A549 (cell line): ENCODE measurements around the gene UBE2G2. TPM values are rescaled to one million over a fixed set of nuclear protein-coding genes. Genes with fewer than 3 reads are reported as not detected.

Experiments used
- ATAC-seq, 2 experiments: fragments of 200-7000 bp in 1 of 2; fragments of >200 bp in 1 of 2; cut with Nextera tagmentation in 1 of 2; cut with Tn5 transposase in 1 of 2; 3 replicates each; pipeline versions ENCODE4 v1.8.0 to v1.9.1; 2018 to 2020; ENCODE audit warnings: mild to moderate bottlenecking in 1 of 2, moderate library complexity in 1 of 2
- CTCF ChIA-PET: fragments of 300-600 bp; sonication (Branson Sonifier 250); formaldehyde crosslinking; extraction: SDS; loops from one replicate; lab custom pipeline; 2021; ENCODE audit warnings: antibody characterized with exemption, inconsistent platforms; lab: Yijun Ruan, JAX
- POLR2A ChIA-PET: fragments of 350-600 bp; formaldehyde crosslinking; extraction: SDS; loops from one replicate; lab custom pipeline; 2021; ENCODE audit warnings: antibody characterized with exemption, inconsistent platforms; lab: Yijun Ruan, JAX
- DNase-seq, 2 experiments: peaks; one replicate each; pipeline versions ENCODE4 v3.0.0 to v3.0.0-alpha.2; 2011 to 2016; ENCODE audit warnings: low read depth in 1 of 2, low spot score in 1 of 2
- FAIRE-seq: peaks from 2 replicates; lab custom pipeline; 2011; peaks lifted over from hg19 to GRCh38; lab: Jason Lieb, UNC
- H3K27ac ChIP-seq, 2 experiments: fragments of >200 bp; sonication (Bioruptor Twin); formaldehyde crosslinking; 3 replicates each; pipeline ENCODE4 v1.5.1; 2016 to 2017
- H3K4me1 ChIP-seq: fragments of >200 bp; sonication (Bioruptor Twin); formaldehyde crosslinking; 3 replicates; pipeline ENCODE4 v1.6.1; 2016
- H3K4me2 ChIP-seq: fragments of >200 bp; sonication (Bioruptor Twin); formaldehyde crosslinking; 3 replicates; pipeline ENCODE4 v1.6.1; 2016
- H3K4me3 ChIP-seq: fragments of >200 bp; sonication (Bioruptor Twin); formaldehyde crosslinking; 3 replicates; pipeline ENCODE4 v1.5.1; 2016
- H3K9me3 ChIP-seq: fragments of >200 bp; sonication (Bioruptor Twin); formaldehyde crosslinking; 3 replicates; pipeline ENCODE4 v1.6.1; 2016
- CBX2 ChIP-seq: fragments of 200-600 bp; sonication (generic); IDR thresholded peaks from 2 replicates; pipeline ENCODE4 v1.6.1; 2016; ENCODE audit warnings: low read depth, mild to moderate bottlenecking, borderline replicate concordance
- CEBPB ChIP-seq, 2 experiments: fragments of >200 bp in 1 of 2; sonication (Bioruptor Twin) in 1 of 2; formaldehyde crosslinking in 1 of 2; IDR thresholded peaks; 2 replicates each; pipeline ENCODE4 v1.6.1; 2012 to 2016
- EHMT2 ChIP-seq: fragments of 200-600 bp; sonication (generic); IDR thresholded peaks from 2 replicates; pipeline ENCODE4 v1.6.1; 2016; ENCODE audit warnings: antibody characterized with exemption, low read depth, mild to moderate bottlenecking, moderate library complexity
- ESRRA ChIP-seq: fragments of 150-350 bp; IDR thresholded peaks from 2 replicates; pipeline ENCODE4 v1.6.1; 2014; ENCODE audit warnings: mild to moderate bottlenecking, low read length, borderline replicate concordance
- HEYL ChIP-seq: fragments of 250-450 bp; sonication (Bioruptor Pico); IDR thresholded peaks from 2 replicates; pipeline ENCODE4 v1.8.0; 2021; ENCODE audit warnings: mild to moderate bottlenecking, moderate library complexity
- HOXA7 ChIP-seq: fragments of 250-450 bp; sonication (Bioruptor Pico); IDR thresholded peaks from 2 replicates; pipeline ENCODE4 v1.5.0; 2020; ENCODE audit warnings: mild to moderate bottlenecking, moderate library complexity
- HOXB5 ChIP-seq: fragments of 250-450 bp; sonication (Bioruptor Pico); IDR thresholded peaks from 2 replicates; pipeline ENCODE4 v1.5.0; 2020; ENCODE audit warnings: mild to moderate bottlenecking, moderate library complexity
- MAZ ChIP-seq: fragments of 150-350 bp; IDR thresholded peaks from 2 replicates; pipeline ENCODE4 v1.6.1; 2014; ENCODE audit warnings: antibody characterized with exemption, low read depth, low read length, borderline replicate concordance
- NFE2L2 ChIP-seq: fragments of 150-350 bp; conservative IDR thresholded peaks from 2 replicates; pipeline ENCODE4 v1.6.1; 2014; ENCODE audit warnings: low read length
- NPAS2 ChIP-seq: fragments of 250-450 bp; sonication (Bioruptor Pico); IDR thresholded peaks from 2 replicates; pipeline ENCODE4 v1.8.0; 2022; ENCODE audit warnings: mild to moderate bottlenecking, moderate library complexity, borderline replicate concordance
- PHF8 ChIP-seq: fragments of 200-600 bp; sonication (generic); IDR thresholded peaks from 2 replicates; pipeline ENCODE4 v1.6.1; 2016; ENCODE audit warnings: low read depth, mild to moderate bottlenecking, antibody characterized with exemption, moderate library complexity, borderline replicate concordance
- POLR2AphosphoS2 ChIP-seq: conservative IDR thresholded peaks from 2 replicates; pipeline ENCODE4 v1.6.1; 2012; ENCODE audit warnings: low read length, improper control_type of control experiment, inconsistent platforms
- RAD21 ChIP-seq, 2 experiments: fragments of >200 bp in 1 of 2; sonication (Bioruptor Twin) in 1 of 2; formaldehyde crosslinking in 1 of 2; IDR thresholded peaks in 1 of 2; conservative IDR thresholded peaks in 1 of 2; 2 replicates in 1 of 2; 3 replicates in 1 of 2; pipeline ENCODE4 v1.6.1; 2012 to 2018; ENCODE audit warnings: inconsistent platforms in 1 of 2
- RNF2 ChIP-seq: fragments of 200-600 bp; sonication (generic); IDR thresholded peaks from 2 replicates; pipeline ENCODE4 v1.6.1; 2016; ENCODE audit warnings: low read depth, mild to moderate bottlenecking, antibody characterized with exemption, moderate library complexity, borderline replicate concordance
- ZNF302 ChIP-seq: fragments of 250-450 bp; sonication (Bioruptor Pico); IDR thresholded peaks from 2 replicates; pipeline ENCODE4 v1.9.0; 2021; ENCODE audit warnings: inconsistent platforms, mild to moderate bottlenecking, moderate library complexity
- ZSCAN20 ChIP-seq: fragments of 250-450 bp; sonication (Bioruptor Pico); IDR thresholded peaks from 2 replicates; pipeline ENCODE4 v1.8.0; 2022; ENCODE audit warnings: mild to moderate bottlenecking, moderate library complexity
- WGBS: methylation state at CpG from one replicate; pipeline ENCODE4 v1.1.6; 2017; ENCODE audit errors: missing lambda C conversion rate; 5-methylcytosine and 5-hydroxymethylcytosine counted together
- polyA plus RNA-seq, 4 experiments: library from polyadenylated mRNA; depleted of rRNA in 3 of 4; stranded (reverse); fragments of >200 nt; fragmentation: RNase III in 1 of 4; extraction: RNeasy Plus Mini Kit Qiagen cat#74134 plus additional on column Dnase treatment in 1 of 4; gene quantifications; 2 replicates in 3 of 4; 3 replicates in 1 of 4; pipeline ENCODE4 v1.2.3, GENCODE V29; 2011 to 2017
- TF ChIP-seq, protein P1 (sequence below): fragments of >200 bp; sonication (Bioruptor Twin); formaldehyde crosslinking; IDR thresholded peaks from 3 replicates; pipeline ENCODE4 v1.5.1; 2016
- TF ChIP-seq, protein P2 (sequence below): fragments of 250-450 bp; sonication (Bioruptor Pico); IDR thresholded peaks from 2 replicates; pipeline ENCODE4 v1.5.0; 2021; ENCODE audit warnings: mild to moderate bottlenecking, moderate library complexity, borderline replicate concordance
- TF ChIP-seq, protein P3 (sequence below): fragments of >200 bp; sonication (Bioruptor Twin); formaldehyde crosslinking; IDR thresholded peaks from 2 replicates; pipeline ENCODE4 v1.6.1; 2016

UBE2G2 gene
- polyA plus RNA-seq, 2 of the 4 experiments (the other 2 are of a cell fraction) = 56.9 to 68.2 TPM

DNA sequence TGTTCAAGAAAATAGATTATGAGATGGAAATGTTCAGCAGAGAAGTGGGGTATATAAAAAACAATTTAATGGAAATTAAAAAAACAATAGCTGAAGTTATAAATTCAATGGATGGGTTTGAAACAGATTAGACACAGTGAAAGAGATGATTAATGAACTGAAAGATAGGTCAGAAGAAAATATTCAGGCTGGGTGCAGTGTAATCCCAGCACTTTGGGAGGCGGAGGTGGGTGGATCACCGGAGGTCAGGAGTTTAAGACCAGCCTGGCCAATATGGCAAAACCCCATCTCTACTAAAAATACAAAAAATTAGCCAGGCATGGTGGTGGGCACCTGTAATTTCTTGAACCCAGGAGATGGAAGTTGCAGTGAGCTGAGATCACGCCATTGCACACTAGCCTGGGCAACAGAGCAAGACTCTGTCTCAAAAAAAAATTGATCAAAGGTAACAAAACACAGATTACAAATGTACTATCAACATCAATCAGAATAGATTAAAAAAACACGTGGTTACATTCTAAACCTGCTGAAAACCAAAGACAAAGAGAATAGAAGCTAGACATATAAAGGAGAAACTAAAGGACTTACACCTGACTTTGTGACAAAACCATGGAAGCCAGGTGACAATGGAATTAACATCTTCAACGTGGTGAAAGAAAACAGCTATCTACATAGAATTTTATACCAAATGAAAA, 21.0 kb upstream of the UBE2G2 start:
- no peak overlapping the region for H3K27ac ChIP-seq
- ChIA-PET POLR2A (interaction anchor here (1.6 kb wide), 1 partner anchor 21 kb away, joined by 5 read pairs; the partner anchor contains the start of gene UBE2G2), CTCF (interaction anchor here (0.7 kb wide), 1 partner anchor 110 kb away, joined by 3 read pairs; no protein-coding TSS in a partner anchor)
- TF ChIP-seq HOXB5 (CRISPR knock-in tag) = no peak
- TF ChIP-seq NPAS2 (CRISPR knock-in tag) = no peak
- TF ChIP-seq RAD21 (conservative IDR thresholded peaks at IDR 0.05 in 1 of 2, IDR thresholded peaks at IDR 0.05 in 1 of 2) = no peak
- TF ChIP-seq HEYL (CRISPR knock-in tag) = no peak
- no peak for TF ChIP-seq EHMT2
- no peak for TF ChIP-seq CEBPB (IDR thresholded peaks at IDR 0.05)
- TF ChIP-seq, protein P1, sequence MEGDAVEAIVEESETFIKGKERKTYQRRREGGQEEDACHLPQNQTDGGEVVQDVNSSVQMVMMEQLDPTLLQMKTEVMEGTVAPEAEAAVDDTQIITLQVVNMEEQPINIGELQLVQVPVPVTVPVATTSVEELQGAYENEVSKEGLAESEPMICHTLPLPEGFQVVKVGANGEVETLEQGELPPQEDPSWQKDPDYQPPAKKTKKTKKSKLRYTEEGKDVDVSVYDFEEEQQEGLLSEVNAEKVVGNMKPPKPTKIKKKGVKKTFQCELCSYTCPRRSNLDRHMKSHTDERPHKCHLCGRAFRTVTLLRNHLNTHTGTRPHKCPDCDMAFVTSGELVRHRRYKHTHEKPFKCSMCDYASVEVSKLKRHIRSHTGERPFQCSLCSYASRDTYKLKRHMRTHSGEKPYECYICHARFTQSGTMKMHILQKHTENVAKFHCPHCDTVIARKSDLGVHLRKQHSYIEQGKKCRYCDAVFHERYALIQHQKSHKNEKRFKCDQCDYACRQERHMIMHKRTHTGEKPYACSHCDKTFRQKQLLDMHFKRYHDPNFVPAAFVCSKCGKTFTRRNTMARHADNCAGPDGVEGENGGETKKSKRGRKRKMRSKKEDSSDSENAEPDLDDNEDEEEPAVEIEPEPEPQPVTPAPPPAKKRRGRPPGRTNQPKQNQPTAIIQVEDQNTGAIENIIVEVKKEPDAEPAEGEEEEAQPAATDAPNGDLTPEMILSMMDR = no peak
- TF ChIP-seq ESRRA = no peak
- no peak for TF ChIP-seq NFE2L2
- no peak for TF ChIP-seq PHF8
- TF ChIP-seq HOXA7 (CRISPR knock-in tag) = no peak
- TF ChIP-seq, protein P2, sequence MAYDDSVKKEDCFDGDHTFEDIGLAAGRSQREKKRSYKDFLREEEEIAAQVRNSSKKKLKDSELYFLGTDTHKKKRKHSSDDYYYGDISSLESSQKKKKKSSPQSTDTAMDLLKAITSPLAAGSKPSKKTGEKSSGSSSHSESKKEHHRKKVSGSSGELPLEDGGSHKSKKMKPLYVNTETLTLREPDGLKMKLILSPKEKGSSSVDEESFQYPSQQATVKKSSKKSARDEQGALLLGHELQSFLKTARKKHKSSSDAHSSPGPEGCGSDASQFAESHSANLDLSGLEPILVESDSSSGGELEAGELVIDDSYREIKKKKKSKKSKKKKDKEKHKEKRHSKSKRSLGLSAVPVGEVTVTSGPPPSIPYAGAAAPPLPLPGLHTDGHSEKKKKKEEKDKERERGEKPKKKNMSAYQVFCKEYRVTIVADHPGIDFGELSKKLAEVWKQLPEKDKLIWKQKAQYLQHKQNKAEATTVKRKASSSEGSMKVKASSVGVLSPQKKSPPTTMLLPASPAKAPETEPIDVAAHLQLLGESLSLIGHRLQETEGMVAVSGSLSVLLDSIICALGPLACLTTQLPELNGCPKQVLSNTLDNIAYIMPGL = no peak
- no peak for TF ChIP-seq CBX2
- TF ChIP-seq, protein P3, sequence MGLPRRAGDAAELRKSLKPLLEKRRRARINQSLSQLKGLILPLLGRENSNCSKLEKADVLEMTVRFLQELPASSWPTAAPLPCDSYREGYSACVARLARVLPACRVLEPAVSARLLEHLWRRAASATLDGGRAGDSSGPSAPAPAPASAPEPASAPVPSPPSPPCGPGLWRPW = no peak
- TF ChIP-seq POLR2AphosphoS2 = no peak
- TF ChIP-seq MAZ = no peak
- H3K4me1 ChIP-seq = no peaks in the 10 kb centered on the region
- DNase-seq (no peak), ATAC-seq (no peak), FAIRE-seq (no peak)
- peaks cover 45% of the 10 kb centered on the region for H3K9me3 ChIP-seq
- no peak overlapping the region for H3K4me2 ChIP-seq
- H3K4me3 ChIP-seq = no peak overlapping the region
- 43% methylated on average over 5 of the region's 5 CpGs for WGBS

- H3K4me2 ChIP-seq = no peak overlapping the region
- ATAC-seq = no peak
- DNase-seq = no peak
- no peak for FAIRE-seq
- H3K9me3 ChIP-seq = peaks cover 34% of the 10 kb centered on the region
- ChIA-PET CTCF (interaction anchor here (0.8 kb wide), 1 partner anchor 26 kb away, joined by 4 read pairs; no protein-coding TSS in a partner anchor), POLR2A (no interaction called here)
- H3K27ac ChIP-seq = no peak overlapping the region
- 64% methylated on average over 3 of the region's 3 CpGs for WGBS
- peaks cover 9% of the 10 kb centered on the region; the same call in 2 of the 3 replicates for H3K4me1 ChIP-seq
- no peak overlapping the region for H3K4me3 ChIP-seq
- TF ChIP-seq ZSCAN20 (CRISPR knock-in tag) (no peak), NPAS2 (CRISPR knock-in tag) (no peak), ZNF302 (no peak), HEYL (CRISPR knock-in tag) (no peak), RNF2 (no peak), NFE2L2 (no peak)
These were observed 19.2 kb upstream of the UBE2G2 start for GRCh38 chr21:44820851-44821250.
